ENCODE results near the gene REV3L.

The REV3L gene

DNA sequence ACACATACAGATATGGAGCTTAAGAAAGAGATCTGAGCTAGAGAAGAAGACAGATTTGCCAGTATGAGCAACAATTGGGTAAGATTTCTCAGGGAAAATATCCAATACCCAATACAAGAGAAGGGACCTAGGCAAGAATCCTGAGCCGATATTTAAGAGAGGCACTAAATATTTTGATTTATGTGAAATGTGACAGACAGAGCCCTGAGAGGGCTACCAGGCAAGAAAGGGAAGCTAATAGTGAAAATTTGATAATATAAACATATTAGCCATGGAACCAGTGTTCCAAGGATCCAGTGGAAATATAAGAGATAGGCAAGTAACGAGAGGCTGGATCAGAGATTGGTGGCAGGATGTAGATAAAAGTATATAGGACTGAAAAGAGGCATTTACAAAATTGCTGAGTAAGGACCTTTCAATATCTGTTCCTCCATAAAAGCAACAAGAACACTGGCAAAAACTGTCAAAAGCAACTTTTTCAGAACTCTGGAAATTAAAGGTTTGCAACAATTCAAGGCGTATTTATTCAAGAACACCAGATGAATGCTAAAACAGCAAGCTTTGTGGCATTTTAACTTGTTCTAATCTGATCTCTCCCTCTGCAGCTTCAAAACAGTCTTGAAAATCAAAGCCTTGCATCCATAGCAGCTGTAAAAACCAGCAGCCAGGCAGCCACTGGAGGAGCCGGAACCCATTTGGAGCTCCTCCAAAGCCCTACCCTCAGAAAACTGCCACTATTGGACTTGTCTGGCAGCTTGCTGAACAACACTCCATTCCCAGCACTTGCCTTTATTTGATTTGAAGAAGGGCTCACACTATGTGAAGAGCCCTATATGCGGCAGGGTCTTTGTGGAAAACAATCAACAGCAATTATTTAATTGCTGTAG lies 58.8 kb downstream of the REV3L start:
- 100% methylated on average over 1 to 2 of the region's 5 CpGs for WGBS, 2 experiments (ENCODE audit: insufficient coverage in 2 of 2)
- Histone ChIP-seq H3K27ac (ENCODE audit: low read depth, low read length, severe bottlenecking) (no peak overlapping the region), H3K36me3 (ENCODE audit: control insufficient read depth, insufficient read depth, low read length) (no peaks in the 10 kb centered on the region), H3K4me3 (ENCODE audit: extremely low read depth, insufficient read depth, low read length, poor library complexity, severe bottlenecking) (no peak overlapping the region), H3K4me1 (ENCODE audit: control insufficient read depth, insufficient read depth, low read length, poor library complexity, severe bottlenecking) (no peaks in the 10 kb centered on the region), H3K9me3 (ENCODE audit: control insufficient read depth, low read length) (peaks cover 7% of the 10 kb centered on the region)

DNA sequence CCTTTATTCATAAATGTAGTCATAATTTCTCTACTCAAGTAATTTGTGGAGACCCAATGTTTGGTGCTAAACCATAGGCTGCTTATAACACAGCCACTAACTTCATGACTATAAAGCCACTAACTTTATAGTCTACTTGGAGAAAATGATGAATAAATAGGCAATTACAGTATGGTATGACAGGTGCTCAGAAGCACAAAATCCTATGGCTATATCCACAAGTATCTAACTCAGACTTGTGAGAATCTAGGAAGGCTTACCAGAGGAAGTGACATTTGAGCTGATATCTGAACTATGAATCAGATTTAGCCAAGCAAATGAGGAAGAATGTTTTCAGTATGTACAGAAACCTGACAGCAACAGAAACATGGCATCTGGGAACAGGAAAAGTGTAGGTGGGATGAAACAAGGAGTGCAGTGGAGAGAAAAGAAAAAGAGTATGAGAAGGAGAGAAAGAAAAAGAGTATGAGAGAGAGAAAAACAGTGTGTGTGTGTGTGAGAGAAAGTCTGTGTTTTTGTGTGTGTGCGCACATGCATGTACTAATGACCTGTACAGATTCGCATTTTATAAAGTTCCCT lies 59.9 kb downstream of the REV3L start:
- Histone ChIP-seq H3K9me3 (ENCODE audit: control insufficient read depth, low read length) (peaks cover 5% of the 10 kb centered on the region), H3K27ac (ENCODE audit: low read depth, low read length, severe bottlenecking) (no peak overlapping the region), H3K4me1 (ENCODE audit: control insufficient read depth, insufficient read depth, low read length, poor library complexity, severe bottlenecking) (peaks cover 4% of the 10 kb centered on the region), H3K4me3 (ENCODE audit: extremely low read depth, insufficient read depth, low read length, poor library complexity, severe bottlenecking) (no peak overlapping the region), H3K36me3 (ENCODE audit: control insufficient read depth, insufficient read depth, low read length) (no peaks in the 10 kb centered on the region)
- 85 to 90% methylated on average over 2 of the region's 2 CpGs for WGBS, 2 experiments (ENCODE audit: insufficient coverage in 2 of 2)

DNA sequence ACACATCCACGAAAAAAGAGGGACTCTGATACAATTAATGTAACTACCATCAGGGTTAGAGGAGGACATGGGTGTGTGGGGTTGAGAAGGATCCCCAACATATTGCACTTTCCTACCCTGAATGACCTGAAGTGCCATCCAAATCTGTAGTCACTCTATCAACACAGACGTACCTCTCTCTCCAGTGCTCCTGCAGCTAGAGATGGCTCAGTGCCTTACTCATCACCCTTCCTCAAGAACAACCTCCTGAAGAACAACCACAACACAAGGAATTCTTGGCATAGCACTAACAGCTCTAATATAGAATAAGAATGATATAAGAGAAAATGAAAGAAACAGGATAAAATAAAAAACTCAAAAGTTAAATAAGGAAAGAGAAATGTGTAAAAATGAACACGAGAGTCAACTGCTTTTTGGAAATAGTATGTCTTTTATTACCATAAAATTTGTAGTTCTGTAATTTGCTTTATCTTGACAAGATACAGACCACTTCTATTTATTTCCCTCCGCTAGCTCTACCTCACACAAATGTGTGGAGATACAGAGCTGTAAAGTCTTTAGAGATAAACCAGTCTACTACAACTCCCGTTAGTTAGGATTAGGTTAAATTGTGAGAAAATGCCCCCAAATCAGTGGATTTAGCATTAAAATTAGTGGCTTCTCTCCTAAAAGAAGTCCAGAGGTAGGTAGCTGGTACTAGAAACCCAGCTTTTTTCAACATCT lies 63.9 kb downstream of the REV3L start:
- peaks cover 5% of the 10 kb centered on the region for H3K36me3 ChIP-seq (ENCODE audit: control insufficient read depth, insufficient read depth, low read length)
- H3K4me3 ChIP-seq (ENCODE audit: extremely low read depth, insufficient read depth, low read length, poor library complexity, severe bottlenecking) = no peak overlapping the region
- 60 to 100% methylated on average over 1 of the region's 5 CpGs for WGBS, 2 experiments (ENCODE audit: insufficient coverage in 2 of 2)
- no peak overlapping the region for H3K27ac ChIP-seq (ENCODE audit: low read depth, low read length, severe bottlenecking)
- H3K9me3 ChIP-seq (ENCODE audit: control insufficient read depth, low read length) = no peaks in the 10 kb centered on the region
- H3K4me1 ChIP-seq (ENCODE audit: control insufficient read depth, insufficient read depth, low read length, poor library complexity, severe bottlenecking) = peaks cover 4% of the 10 kb centered on the region

DNA sequence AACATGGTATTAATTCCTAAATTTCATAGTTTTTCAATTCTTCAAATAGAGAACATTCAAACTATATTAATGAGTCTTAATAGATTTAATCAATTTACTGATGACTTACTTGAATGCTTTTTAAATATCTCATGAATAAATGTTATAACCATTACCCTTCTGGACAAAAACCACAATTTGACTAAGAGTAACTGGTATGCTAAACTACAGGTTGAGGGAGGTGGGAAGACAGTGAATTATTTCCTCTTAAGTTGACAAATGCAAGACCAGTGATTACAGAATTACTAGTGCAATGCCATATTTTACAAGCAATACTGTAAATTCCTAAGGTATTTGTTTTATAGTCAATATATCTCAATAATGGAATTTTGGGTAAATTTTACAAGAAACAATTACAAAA lies 65.1 kb downstream of the REV3L start:
- Histone ChIP-seq H3K4me3 (ENCODE audit: extremely low read depth, insufficient read depth, low read length, poor library complexity, severe bottlenecking) (no peak overlapping the region), H3K27ac (ENCODE audit: low read depth, low read length, severe bottlenecking) (no peak overlapping the region), H3K9me3 (ENCODE audit: control insufficient read depth, low read length) (no peaks in the 10 kb centered on the region), H3K36me3 (ENCODE audit: control insufficient read depth, insufficient read depth, low read length) (peaks cover 5% of the 10 kb centered on the region), H3K4me1 (ENCODE audit: control insufficient read depth, insufficient read depth, low read length, poor library complexity, severe bottlenecking) (peaks cover 4% of the 10 kb centered on the region)

DNA sequence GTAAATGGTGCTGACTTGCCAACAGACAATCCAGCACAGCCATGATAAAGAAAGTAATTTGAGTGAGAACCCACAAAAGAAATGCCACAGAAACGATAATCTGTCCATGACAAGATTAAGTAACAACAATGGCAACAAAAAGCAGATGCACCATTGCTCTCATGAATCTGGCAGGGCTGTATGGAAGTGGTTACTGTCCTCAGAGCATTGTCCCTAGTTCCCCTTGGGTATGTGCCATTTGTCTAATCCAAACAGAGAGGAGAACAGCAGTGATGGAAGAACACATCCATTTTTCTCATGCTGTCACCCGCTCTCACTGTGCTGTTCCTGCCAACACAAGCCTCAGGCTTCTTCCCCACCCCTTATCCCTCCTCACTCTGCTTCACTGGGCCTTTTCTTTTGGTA lies 65.8 kb downstream of the REV3L start:
- no peak overlapping the region for H3K27ac ChIP-seq (ENCODE audit: low read depth, low read length, severe bottlenecking)
- 80 to 86% methylated on average over 1 of the region's 2 CpGs for WGBS, 2 experiments (ENCODE audit: insufficient coverage in 2 of 2)
- no peaks in the 10 kb centered on the region for H3K9me3 ChIP-seq (ENCODE audit: control insufficient read depth, low read length)
- H3K4me1 ChIP-seq (ENCODE audit: control insufficient read depth, insufficient read depth, low read length, poor library complexity, severe bottlenecking) = peaks cover 4% of the 10 kb centered on the region
- no peak overlapping the region for H3K4me3 ChIP-seq (ENCODE audit: extremely low read depth, insufficient read depth, low read length, poor library complexity, severe bottlenecking)
- peaks cover 5% of the 10 kb centered on the region for H3K36me3 ChIP-seq (ENCODE audit: control insufficient read depth, insufficient read depth, low read length)

DNA sequence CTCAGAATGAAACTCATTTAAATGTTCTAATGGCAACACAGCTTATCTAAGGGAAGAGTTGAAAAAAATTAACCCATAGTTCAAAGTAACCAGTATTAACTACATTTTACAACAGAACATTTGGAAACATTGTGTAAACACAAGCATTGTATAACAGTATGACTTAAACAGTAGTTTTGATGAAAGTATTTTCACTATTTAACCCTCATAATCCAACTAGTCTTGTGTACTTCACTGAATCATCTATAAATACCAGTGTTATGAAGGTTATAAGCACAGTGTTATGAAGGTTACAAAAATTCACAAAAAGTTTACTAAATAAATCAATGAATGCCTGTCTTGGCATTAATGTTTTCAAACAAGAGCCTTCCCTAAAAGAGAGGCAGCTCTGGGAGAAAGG lies 66.5 kb downstream of the REV3L start:
- Histone ChIP-seq H3K4me1 (ENCODE audit: control insufficient read depth, insufficient read depth, low read length, poor library complexity, severe bottlenecking) (peaks cover 4% of the 10 kb centered on the region), H3K4me3 (ENCODE audit: extremely low read depth, insufficient read depth, low read length, poor library complexity, severe bottlenecking) (no peak overlapping the region), H3K9me3 (ENCODE audit: control insufficient read depth, low read length) (no peaks in the 10 kb centered on the region), H3K27ac (ENCODE audit: low read depth, low read length, severe bottlenecking) (no peak overlapping the region), H3K36me3 (ENCODE audit: control insufficient read depth, insufficient read depth, low read length) (peaks cover 5% of the 10 kb centered on the region)

DNA sequence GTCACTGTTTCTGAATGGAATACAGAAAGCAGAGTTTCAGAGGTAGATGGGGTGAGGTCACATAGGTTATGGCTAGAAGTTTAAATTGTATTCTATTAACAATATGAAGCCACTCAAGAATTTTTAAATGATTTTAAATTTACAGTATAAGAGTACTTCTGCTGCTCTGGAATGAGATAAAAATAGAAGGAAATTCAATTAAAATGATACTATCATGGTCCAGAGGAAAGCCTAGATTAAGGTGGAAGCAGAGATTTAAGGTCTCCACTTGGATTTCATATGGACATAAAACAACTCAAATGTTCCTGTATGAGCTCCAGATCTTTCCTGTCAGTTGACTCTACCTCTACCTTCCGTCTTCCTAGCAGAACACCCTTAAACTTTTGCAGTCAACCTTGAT lies 68.6 kb downstream of the REV3L start:
- Histone ChIP-seq H3K4me3 (ENCODE audit: extremely low read depth, insufficient read depth, low read length, poor library complexity, severe bottlenecking) (no peak overlapping the region), H3K36me3 (ENCODE audit: control insufficient read depth, insufficient read depth, low read length) (peaks cover 22% of the 10 kb centered on the region), H3K9me3 (ENCODE audit: control insufficient read depth, low read length) (no peaks in the 10 kb centered on the region), H3K4me1 (ENCODE audit: control insufficient read depth, insufficient read depth, low read length, poor library complexity, severe bottlenecking) (peaks cover 4% of the 10 kb centered on the region), H3K27ac (ENCODE audit: low read depth, low read length, severe bottlenecking) (no peak overlapping the region)
- 100% methylated on average over 1 of the region's 1 CpG for WGBS, 2 experiments (ENCODE audit: insufficient coverage in 2 of 2)

DNA sequence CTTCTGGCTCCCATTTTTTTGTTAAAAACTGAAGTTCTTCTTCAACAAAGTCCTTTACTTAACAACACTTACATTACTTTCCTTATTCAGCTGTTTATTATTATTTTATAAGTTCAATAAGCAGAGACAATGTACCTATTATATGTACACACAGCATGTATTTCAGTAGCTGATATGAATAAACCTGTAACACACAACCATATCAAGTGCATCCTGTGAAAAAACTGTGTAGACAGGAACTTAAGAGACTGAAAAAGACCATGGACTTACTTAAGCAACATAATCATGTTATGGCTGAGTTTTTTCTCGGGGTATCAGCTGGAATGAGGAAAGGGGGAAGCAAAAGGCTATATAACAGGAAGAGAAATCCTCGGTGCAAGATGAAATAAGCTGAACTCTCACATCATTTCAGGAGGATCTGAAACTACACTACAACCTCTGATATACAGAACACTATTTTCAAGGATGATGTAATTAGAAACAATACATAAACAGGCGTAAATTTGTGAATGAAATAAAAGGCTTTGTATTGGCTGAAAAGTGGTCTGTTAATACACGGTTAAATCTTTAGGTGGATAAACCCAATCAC lies 70.9 kb downstream of the REV3L start:
- 100% methylated on average over 1 of the region's 4 CpGs; no CpG with 5 or more reads in 1 of the 2 experiments for WGBS, 2 experiments (ENCODE audit: insufficient coverage in 2 of 2)
- Histone ChIP-seq H3K36me3 (ENCODE audit: control insufficient read depth, insufficient read depth, low read length) (peaks cover 22% of the 10 kb centered on the region), H3K4me1 (ENCODE audit: control insufficient read depth, insufficient read depth, low read length, poor library complexity, severe bottlenecking) (no peaks in the 10 kb centered on the region), H3K4me3 (ENCODE audit: extremely low read depth, insufficient read depth, low read length, poor library complexity, severe bottlenecking) (no peak overlapping the region), H3K9me3 (ENCODE audit: control insufficient read depth, low read length) (no peaks in the 10 kb centered on the region), H3K27ac (ENCODE audit: low read depth, low read length, severe bottlenecking) (no peak overlapping the region)

DNA sequence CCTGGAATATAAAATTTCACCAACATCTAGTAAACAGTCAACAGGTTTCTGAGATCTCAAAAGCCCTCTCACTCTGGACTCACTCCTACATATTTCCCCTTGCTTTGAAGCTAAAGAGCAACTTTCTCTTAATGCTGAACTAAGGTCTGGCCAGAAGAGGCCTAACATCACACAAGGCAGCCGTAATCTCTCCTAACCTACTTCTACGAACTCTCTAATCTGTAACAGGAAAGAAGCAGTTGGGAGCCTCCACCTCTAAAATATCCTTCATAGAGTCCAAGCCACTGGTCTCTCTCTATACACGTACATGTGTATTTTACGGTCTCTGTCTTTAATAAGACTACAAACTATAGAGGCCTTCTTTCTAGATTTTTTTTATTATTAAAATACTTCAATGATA lies 72.0 kb downstream of the REV3L start:
- no peaks in the 10 kb centered on the region for H3K9me3 ChIP-seq (ENCODE audit: control insufficient read depth, low read length)
- 92 to 100% methylated on average over 2 of the region's 4 CpGs for WGBS, 2 experiments (ENCODE audit: insufficient coverage in 2 of 2)
- H3K27ac ChIP-seq (ENCODE audit: low read depth, low read length, severe bottlenecking) = no peak overlapping the region
- H3K36me3 ChIP-seq (ENCODE audit: control insufficient read depth, insufficient read depth, low read length) = peaks cover 22% of the 10 kb centered on the region
- H3K4me1 ChIP-seq (ENCODE audit: control insufficient read depth, insufficient read depth, low read length, poor library complexity, severe bottlenecking) = no peaks in the 10 kb centered on the region
- H3K4me3 ChIP-seq (ENCODE audit: extremely low read depth, insufficient read depth, low read length, poor library complexity, severe bottlenecking) = no peak overlapping the region

DNA sequence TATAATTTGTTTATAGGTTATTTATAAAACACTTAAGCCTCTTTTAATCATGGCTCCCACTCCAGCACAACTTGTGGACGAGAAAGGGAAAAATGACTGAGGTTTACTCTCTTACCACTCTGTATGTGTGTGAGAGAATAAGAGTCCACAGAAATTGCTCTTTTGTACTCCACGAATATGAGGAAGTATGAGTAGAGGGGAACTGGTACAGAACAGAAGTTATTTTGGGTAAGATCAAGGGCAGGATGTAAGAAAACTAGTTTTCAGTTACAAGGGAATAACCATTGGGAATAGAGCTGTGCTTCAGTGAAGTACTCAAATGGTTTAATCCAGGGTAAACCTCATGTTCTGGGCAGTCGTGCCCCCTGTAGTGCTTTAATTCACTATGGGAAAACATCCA lies 72.6 kb downstream of the REV3L start:
- no peak overlapping the region for H3K27ac ChIP-seq (ENCODE audit: low read depth, low read length, severe bottlenecking)
- no peaks in the 10 kb centered on the region for H3K9me3 ChIP-seq (ENCODE audit: control insufficient read depth, low read length)
- peaks cover 23% of the 10 kb centered on the region for H3K36me3 ChIP-seq (ENCODE audit: control insufficient read depth, insufficient read depth, low read length)
- 89 to 93% methylated on average over 1 to 2 of the region's 3 CpGs for WGBS, 2 experiments (ENCODE audit: insufficient coverage in 2 of 2)
- no peak overlapping the region for H3K4me3 ChIP-seq (ENCODE audit: extremely low read depth, insufficient read depth, low read length, poor library complexity, severe bottlenecking)
- no peaks in the 10 kb centered on the region for H3K4me1 ChIP-seq (ENCODE audit: control insufficient read depth, insufficient read depth, low read length, poor library complexity, severe bottlenecking)
